OCI-LY7 (cell line): Measurements from ENCODE around the gene AQR. TPM values are rescaled to one million over a fixed set of nuclear protein-coding genes. Genes with fewer than 3 reads are reported as not detected.

Source experiments
- BruUV-seq: library from RNA; stranded (reverse); fragments of 400-500 nt; replicated peaks from 2 replicates; lab custom pipeline; 2021; lab: Mats Ljungman, UMichigan
- CTCF ChIA-PET: fragments of 300-600 bp; sonication (Branson Sonifier 250); formaldehyde crosslinking; loops from one replicate; lab custom pipeline; 2022; ENCODE audit warnings: antibody characterized with exemption; ENCODE audit not compliant: unreplicated experiment; lab: Charles Lee
- POLR2A ChIA-PET: fragments of 300-600 bp; sonication (Branson Sonifier 250); formaldehyde crosslinking; loops from one replicate; lab custom pipeline; 2022; ENCODE audit warnings: antibody characterized with exemption; lab: Charles Lee
- DNase-seq: peaks from one replicate; pipeline ENCODE4 v3.0.0-alpha.2; 2015; ENCODE audit warnings: low spot score
- H2AFZ ChIP-seq: fragments of 200-600 bp; sonication (generic), shearing (Covaris generic); 2 replicates; pipeline ENCODE4 v1.6.1; 2014; ENCODE audit warnings: mild to moderate bottlenecking, antibody characterized with exemption, low read length, moderate library complexity
- H3K27ac ChIP-seq: fragments of 200-600 bp; sonication (generic); 2 replicates; pipeline ENCODE4 v1.5.1; 2014; ENCODE audit warnings: mixed run types, low read depth, mild to moderate bottlenecking, moderate library complexity, low read length, inconsistent platforms; ENCODE audit not compliant: poor library complexity, severe bottlenecking
- H3K36me3 ChIP-seq: fragments of 200-600 bp; sonication (generic); 2 replicates; pipeline ENCODE4 v1.6.1; 2014; ENCODE audit warnings: mild to moderate bottlenecking, antibody characterized with exemption, low read length, moderate library complexity, mixed read lengths; ENCODE audit not compliant: insufficient read depth
- H3K4me1 ChIP-seq: fragments of 200-600 bp; sonication (generic); 2 replicates; pipeline ENCODE4 v1.5.1; 2014; ENCODE audit warnings: mild to moderate bottlenecking, low read length; ENCODE audit not compliant: insufficient read depth, poor library complexity, severe bottlenecking
- H3K4me2 ChIP-seq: fragments of 200-600 bp; sonication (generic); 2 replicates; pipeline ENCODE4 v1.6.1; 2014; ENCODE audit warnings: mild to moderate bottlenecking, low read length
- H3K4me3 ChIP-seq: fragments of 200-600 bp; sonication (generic); 2 replicates; pipeline ENCODE4 v1.5.1; 2014; ENCODE audit warnings: mild to moderate bottlenecking, low read depth, low read length; ENCODE audit not compliant: poor library complexity, severe bottlenecking
- H3K79me2 ChIP-seq: fragments of 200-600 bp; sonication (generic); 2 replicates; pipeline ENCODE4 v1.6.1; 2016; ENCODE audit warnings: low read depth, mild to moderate bottlenecking, low read length, moderate library complexity, mixed read lengths; ENCODE audit not compliant: insufficient read depth
- H3K9me2 ChIP-seq: fragments of 200-600 bp; sonication (generic); 2 replicates; pipeline ENCODE4 v1.6.1; 2016; ENCODE audit warnings: mild to moderate bottlenecking, low read length, mixed read lengths; ENCODE audit not compliant: insufficient read depth
- H3K9me3 ChIP-seq: fragments of 200-600 bp; sonication (generic); 2 replicates; pipeline ENCODE4 v1.6.1; 2014; ENCODE audit warnings: mild to moderate bottlenecking, mixed run types, low read length, mixed read lengths
- H4K20me1 ChIP-seq: fragments of 200-600 bp; sonication (generic); 2 replicates; pipeline ENCODE4 v1.6.1; 2014; ENCODE audit warnings: mild to moderate bottlenecking, antibody characterized with exemption, low read length, moderate library complexity, mixed read lengths; ENCODE audit not compliant: insufficient read depth
- EZH2phosphoT487 ChIP-seq: fragments of 200-600 bp; sonication (generic); IDR thresholded peaks from 2 replicates; pipeline ENCODE4 v1.6.1; 2018; ENCODE audit warnings: low read depth, borderline replicate concordance, mild to moderate bottlenecking, mixed run types, antibody characterized with exemption, low read length, moderate library complexity, mixed read lengths
- intact Hi-C: fragments of 100-400 bp; cut with micrococcal nuclease; formaldehyde crosslinking; loops from one replicate; pipeline ENCODE4 v1.10.0; 2022; ENCODE audit not compliant: unreplicated experiment
- total RNA-seq, 2 experiments: library from RNA; depleted of rRNA in 1 of 2; stranded (reverse); fragments of >200 nt in 1 of 2; shearing (Covaris generic) in 1 of 2; gene quantifications; 2 replicates each; pipeline ENCODE4 v1.2.3, GENCODE V29; 2014 to 2022
- TF ChIP-seq, protein P1 (sequence below): fragments of 200-600 bp; sonication (generic); conservative IDR thresholded peaks from 2 replicates; pipeline ENCODE4 v1.5.1; 2014; ENCODE audit warnings: mild to moderate bottlenecking, antibody characterized with exemption, low read length, moderate library complexity, mixed read lengths

The AQR gene
- total RNA-seq, 2 experiments from 2014 or later: 18.5 to 36.4 TPM

DNA sequence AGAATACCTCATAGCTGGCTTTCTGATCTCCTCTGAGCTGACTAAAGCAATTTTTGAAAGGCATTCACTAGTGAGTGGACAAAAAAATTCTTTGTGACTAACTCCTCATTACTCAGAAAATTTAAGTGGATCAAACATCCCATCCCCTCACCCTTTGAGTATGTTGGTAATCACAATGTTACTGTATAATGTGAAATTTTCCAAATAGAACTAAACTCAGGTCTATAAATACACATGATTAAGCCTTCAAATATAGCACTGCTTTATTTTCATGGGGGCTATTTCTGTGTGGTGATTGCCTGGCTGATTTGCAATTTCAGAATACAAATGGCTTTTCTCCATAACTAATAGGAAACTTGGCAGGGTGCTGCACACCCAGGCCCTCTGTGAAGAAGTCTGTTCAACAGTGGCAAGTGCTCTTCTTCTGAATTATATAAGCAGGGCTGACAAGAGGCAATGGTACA, 128.2 kb downstream of the AQR start:
- TF ChIP-seq, protein P1, sequence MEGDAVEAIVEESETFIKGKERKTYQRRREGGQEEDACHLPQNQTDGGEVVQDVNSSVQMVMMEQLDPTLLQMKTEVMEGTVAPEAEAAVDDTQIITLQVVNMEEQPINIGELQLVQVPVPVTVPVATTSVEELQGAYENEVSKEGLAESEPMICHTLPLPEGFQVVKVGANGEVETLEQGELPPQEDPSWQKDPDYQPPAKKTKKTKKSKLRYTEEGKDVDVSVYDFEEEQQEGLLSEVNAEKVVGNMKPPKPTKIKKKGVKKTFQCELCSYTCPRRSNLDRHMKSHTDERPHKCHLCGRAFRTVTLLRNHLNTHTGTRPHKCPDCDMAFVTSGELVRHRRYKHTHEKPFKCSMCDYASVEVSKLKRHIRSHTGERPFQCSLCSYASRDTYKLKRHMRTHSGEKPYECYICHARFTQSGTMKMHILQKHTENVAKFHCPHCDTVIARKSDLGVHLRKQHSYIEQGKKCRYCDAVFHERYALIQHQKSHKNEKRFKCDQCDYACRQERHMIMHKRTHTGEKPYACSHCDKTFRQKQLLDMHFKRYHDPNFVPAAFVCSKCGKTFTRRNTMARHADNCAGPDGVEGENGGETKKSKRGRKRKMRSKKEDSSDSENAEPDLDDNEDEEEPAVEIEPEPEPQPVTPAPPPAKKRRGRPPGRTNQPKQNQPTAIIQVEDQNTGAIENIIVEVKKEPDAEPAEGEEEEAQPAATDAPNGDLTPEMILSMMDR: no peak
- TF ChIP-seq EZH2phosphoT487: no peak
- ChIA-PET POLR2A (no interaction called here), CTCF (no interaction called here)
- Histone ChIP-seq H3K4me1 (no peaks in the 10 kb centered on the region), H3K4me3 (no peak overlapping the region), H3K27ac (no peak overlapping the region), H3K79me2 (no peaks in the 10 kb centered on the region), H3K36me3 (no peaks in the 10 kb centered on the region), H3K9me3 (no peaks in the 10 kb centered on the region), H4K20me1 (no peaks in the 10 kb centered on the region), H3K4me2 (no peak overlapping the region), H2AFZ (no peak overlapping the region), H3K9me2 (no peaks in the 10 kb centered on the region)
- DNase-seq: no peak
- no TSS peak for BruUV-seq
- intact Hi-C loops: no loop called here

DNA sequence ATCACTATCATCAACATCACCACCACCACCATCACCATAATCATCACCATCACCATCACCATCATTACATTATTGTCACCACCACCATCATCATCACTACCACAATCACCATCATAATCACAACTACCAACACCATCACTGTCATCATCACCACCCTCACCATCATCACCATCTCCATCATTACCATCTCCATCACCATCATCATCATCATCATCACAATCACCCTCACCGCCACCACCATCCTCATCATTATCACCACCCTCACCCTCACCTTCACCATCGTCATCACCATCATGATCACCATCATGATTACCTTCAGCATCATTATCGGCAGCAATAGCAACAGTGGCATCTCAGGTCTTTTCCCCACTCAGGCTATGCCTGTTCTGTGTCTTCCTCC, 131.3 kb downstream of the AQR start:
- Histone ChIP-seq H3K4me2 (no peak overlapping the region), H3K4me3 (no peak overlapping the region), H3K36me3 (no peaks in the 10 kb centered on the region), H3K9me3 (no peaks in the 10 kb centered on the region), H4K20me1 (no peaks in the 10 kb centered on the region), H3K79me2 (no peaks in the 10 kb centered on the region), H3K9me2 (no peaks in the 10 kb centered on the region), H3K4me1 (no peaks in the 10 kb centered on the region), H2AFZ (no peak overlapping the region), H3K27ac (no peak overlapping the region)
- POLR2A ChIA-PET: interaction anchor here (0.6 kb wide), 1 partner anchor 113 kb away, joined by 3 read pairs; no protein-coding TSS in a partner anchor
- no peak for DNase-seq
- TF ChIP-seq EZH2phosphoT487: no peak
- TF ChIP-seq, protein P1: no peak
- CTCF ChIA-PET: no interaction called here
- BruUV-seq: no TSS peak
- intact Hi-C loops: no loop called here

DNA sequence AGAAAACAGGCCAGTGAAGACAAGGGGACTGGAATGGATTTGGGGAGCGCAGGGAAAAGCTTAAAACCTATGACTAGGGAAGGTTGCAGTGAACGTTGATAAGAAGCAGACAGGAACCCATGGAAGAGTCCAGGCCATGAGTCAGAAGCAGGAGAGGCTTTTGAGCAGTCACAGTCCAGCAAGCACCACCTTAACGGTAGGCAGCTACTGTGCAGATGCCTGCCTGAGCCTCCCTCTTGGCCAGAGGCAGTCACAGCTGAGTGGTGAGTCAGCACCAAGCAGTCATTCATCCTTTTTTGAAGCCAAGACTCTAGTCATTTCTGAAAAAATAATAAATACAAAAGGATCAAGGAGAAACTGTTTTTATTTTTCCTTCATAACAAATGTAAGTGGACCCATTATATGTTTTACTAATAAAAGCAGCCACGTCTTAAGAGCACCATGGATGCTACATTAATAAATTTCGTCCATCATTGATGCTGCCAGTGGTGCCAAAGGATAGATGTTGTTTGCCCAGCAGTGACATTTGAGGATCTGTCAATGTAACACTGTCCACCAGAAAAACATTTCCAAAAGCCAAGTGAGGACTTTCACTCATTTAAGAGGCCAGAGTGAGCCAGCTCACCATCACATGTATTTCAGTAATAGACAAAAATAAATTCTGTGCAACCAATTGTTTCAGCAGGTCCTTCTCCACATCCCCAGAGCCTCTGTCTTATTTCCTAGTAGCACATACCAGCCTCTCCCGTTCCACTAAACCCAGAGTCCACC, 132.1 kb downstream of the AQR start:
- no peak for DNase-seq
- Histone ChIP-seq H4K20me1 (no peaks in the 10 kb centered on the region), H2AFZ (no peak overlapping the region), H3K36me3 (no peaks in the 10 kb centered on the region), H3K27ac (no peak overlapping the region), H3K4me1 (no peaks in the 10 kb centered on the region), H3K4me3 (no peak overlapping the region), H3K9me2 (no peaks in the 10 kb centered on the region), H3K9me3 (no peaks in the 10 kb centered on the region), H3K79me2 (no peaks in the 10 kb centered on the region), H3K4me2 (no peak overlapping the region)
- TF ChIP-seq EZH2phosphoT487: no peak
- TF ChIP-seq, protein P1: no peak
- CTCF ChIA-PET: no interaction called here
- POLR2A ChIA-PET: no interaction called here
- intact Hi-C loops: no loop called here
- no TSS peak for BruUV-seq
